GM12878 (cell line): ENCODE measurements around the gene OR4E2. TPM values are rescaled to one million over a fixed set of nuclear protein-coding genes. Genes with fewer than 3 reads are reported as not detected.

Experiments
- ATAC-seq: fragments of 200-7000 bp; cut with Tn5 transposase; 3 replicates; pipeline ENCODE4 v1.9.1; 2020; ENCODE audit warnings: mild to moderate bottlenecking, moderate library complexity
- Bru-seq: library from RNA; stranded (reverse); fragments of 400-500 nt; gene quantifications from one replicate; lab custom pipeline; 2021; lab: Mats Ljungman, UMichigan
- BruChase-seq, 2 experiments: library from RNA; stranded (reverse); fragments of 400-500 nt; gene quantifications; one replicate each; lab custom pipeline; 2021; lab: Mats Ljungman, UMichigan
- BruUV-seq: library from RNA; stranded (reverse); fragments of 400-500 nt; replicated peaks from 2 replicates; lab custom pipeline; 2021; lab: Mats Ljungman, UMichigan
- CTCF ChIA-PET: fragments of 300-600 bp; sonication (Branson Sonifier 250); formaldehyde crosslinking; extraction: SDS; loops from one replicate; lab custom pipeline; 2021; ENCODE audit warnings: inconsistent platforms; lab: Yijun Ruan, JAX
- POLR2A ChIA-PET: fragments of 350-600 bp; formaldehyde crosslinking; extraction: SDS; loops from one replicate; lab custom pipeline; 2021; ENCODE audit warnings: inconsistent platforms; lab: Charles Lee
- RAD21 ChIA-PET: fragments of 300-600 bp; sonication (Branson Sonifier 250); formaldehyde crosslinking; loops from one replicate; lab custom pipeline; 2023; ENCODE audit warnings: antibody characterized with exemption; ENCODE audit not compliant: unreplicated experiment; lab: Charles Lee
- SMC1A ChIA-PET: fragments of 300-600 bp; sonication (Branson Sonifier 250); formaldehyde crosslinking; loops from one replicate; lab custom pipeline; 2023; ENCODE audit not compliant: unreplicated experiment, uncharacterized antibody; lab: Charles Lee
- DNase-seq: peaks from one replicate; pipeline ENCODE4 v3.0.0-alpha.2; 2011; ENCODE audit warnings: low read depth, low spot score
- FAIRE-seq: peaks from 3 replicates; lab custom pipeline; 2011; peaks lifted over from hg19 to GRCh38; lab: Jason Lieb, UNC
- H2AFZ ChIP-seq: 2 replicates; pipeline ENCODE4 v1.6.0; 2011; ENCODE audit warnings: low read depth, low read length, control low read depth; ENCODE audit not compliant: control insufficient read depth
- H3K27ac ChIP-seq: 2 replicates; pipeline ENCODE4 v1.5.1; 2011; ENCODE audit warnings: control low read depth; ENCODE audit not compliant: control insufficient read depth, insufficient read depth
- H3K27me3 ChIP-seq, 2 experiments: replicated peaks in 1 of 2; 2 replicates each; pipeline versions ENCODE4 v1.6.0 to v1.6.1; 2011; ENCODE audit warnings: low read length in 1 of 2; ENCODE audit not compliant: control insufficient read depth in 2 of 2, insufficient read depth in 2 of 2
- H3K36me3 ChIP-seq, 2 experiments: 2 replicates each; pipeline ENCODE4 v1.5.1; 2011; ENCODE audit warnings: low read length in 1 of 2; ENCODE audit not compliant: control insufficient read depth in 2 of 2, insufficient read depth in 2 of 2
- H3K4me1 ChIP-seq: 2 replicates; pipeline ENCODE4 v1.6.1; 2011; ENCODE audit warnings: mild to moderate bottlenecking, low read length, moderate library complexity, mixed read lengths; ENCODE audit not compliant: control insufficient read depth, insufficient read depth
- H3K4me2 ChIP-seq: 2 replicates; pipeline ENCODE4 v1.6.0; 2011; ENCODE audit warnings: control low read depth; ENCODE audit not compliant: control insufficient read depth, insufficient read depth
- H3K4me3 ChIP-seq: fragments of 200-600 bp; sonication (generic); 2 replicates; pipeline ENCODE4 v1.5.1; 2016
- H3K79me2 ChIP-seq: 2 replicates; pipeline ENCODE4 v1.6.0; 2011; ENCODE audit warnings: low read length; ENCODE audit not compliant: control insufficient read depth, insufficient read depth
- H3K9ac ChIP-seq: 2 replicates; pipeline ENCODE4 v1.8.0; 2011; ENCODE audit warnings: low read length, control low read depth, mixed read lengths; ENCODE audit not compliant: control insufficient read depth, insufficient read depth
- H3K9me3 ChIP-seq: replicated peaks from 3 replicates; pipeline ENCODE4 v1.5.1; 2011; ENCODE audit warnings: mild to moderate bottlenecking, low read length; ENCODE audit not compliant: control insufficient read depth, insufficient read depth
- H4K20me1 ChIP-seq: 2 replicates; pipeline ENCODE4 v1.6.0; 2011; ENCODE audit not compliant: control insufficient read depth, insufficient read depth
- ATF2 ChIP-seq: IDR thresholded peaks from 2 replicates; pipeline ENCODE4 v1.6.1; 2012; ENCODE audit warnings: low read length, inconsistent platforms
- ATF7 ChIP-seq: fragments of 450-650 bp; IDR thresholded peaks from 2 replicates; pipeline ENCODE4 v1.6.1; 2016; ENCODE audit warnings: low read depth, mild to moderate bottlenecking
- BCL3 ChIP-seq: IDR thresholded peaks from 2 replicates; pipeline ENCODE4 v1.6.1; 2011; ENCODE audit warnings: borderline replicate concordance, low read depth, mild to moderate bottlenecking, moderate library complexity, low read length; ENCODE audit not compliant: insufficient read depth, poor library complexity, severe bottlenecking
- IRF4 ChIP-seq: IDR thresholded peaks from 2 replicates; pipeline ENCODE4 v1.6.1; 2011; ENCODE audit warnings: low read depth, low read length
- JUNB ChIP-seq: IDR thresholded peaks from 2 replicates; pipeline ENCODE4 v1.6.1; 2016; ENCODE audit warnings: antibody characterized with exemption, mild to moderate bottlenecking
- NBN ChIP-seq: fragments of 450-650 bp; IDR thresholded peaks from 2 replicates; pipeline ENCODE4 v1.6.1; 2016
- PAX5 ChIP-seq: IDR thresholded peaks from 2 replicates; pipeline ENCODE4 v1.6.1; 2011; ENCODE audit warnings: low read depth, low read length, borderline replicate concordance
- POLR2AphosphoS2 ChIP-seq: IDR thresholded peaks from 2 replicates; pipeline ENCODE4 v1.6.1; 2011; ENCODE audit warnings: low read depth, mild to moderate bottlenecking, low read length, improper control_type of control experiment, moderate library complexity
- RAD21 ChIP-seq: IDR thresholded peaks from 2 replicates; pipeline ENCODE4 v1.6.1; 2011; ENCODE audit warnings: mild to moderate bottlenecking, low read depth, low read length, moderate library complexity; ENCODE audit not compliant: insufficient read depth
- SIN3A ChIP-seq: IDR thresholded peaks from 2 replicates; pipeline ENCODE4 v1.6.1; 2012; ENCODE audit warnings: low read depth, low read length, improper control_type of control experiment
- WGBS: methylation state at CpG from one replicate; pipeline ENCODE4 v1.1.6; 2016; ENCODE audit warnings: low lambda C conversion rate; ENCODE audit not compliant: insufficient replicate concordance, insufficient coverage; ENCODE audit errors: missing lambda C conversion rate; 5-methylcytosine and 5-hydroxymethylcytosine counted together
- in situ Hi-C: fragments of 300-500 bp; cut with MboI; formaldehyde crosslinking; loops from 9 replicates; pipeline ENCODE4 v1.14.3; 2018; ENCODE audit warnings: mixed read lengths
- intact Hi-C: fragments of 100-400 bp; cut with micrococcal nuclease; formaldehyde crosslinking; loops from one replicate; pipeline ENCODE4 v1.14.2; 2022; ENCODE audit not compliant: unreplicated experiment
- long read RNA-seq, 2 experiments: library from polyadenylated mRNA; unstranded; transcript quantifications; one replicate each; pipeline ENCODE4 v2.0.0, GENCODE V29; 2019 to 2020
- polyA minus RNA-seq, 3 experiments: library from RNA; depleted of rRNA, polyadenylated mRNA; stranded (reverse); fragments of >200 nt; gene quantifications; 2 replicates each; pipeline ENCODE4 v1.2.3, GENCODE V29; 2011
- polyA plus RNA-seq, 11 experiments: library from polyadenylated mRNA; depleted of rRNA in 4 of 11; unstranded in 6 of 11; stranded (reverse) in 5 of 11; fragments of >200 nt; fragmentation: Nextera tagmentation in 4 of 11; fragmentation: Illumina TruSeq in 1 of 11; extraction: Ambion mirVana in 4 of 11; extraction: Trizol in 1 of 11; gene quantifications; 1 replicate in 1 of 11; 2 replicates in 10 of 11; pipeline versions ENCODE4 v1.2.1 to v1.2.3, GENCODE V29; 2011 to 2016; ENCODE audit warnings: inconsistent platforms in 2 of 11, missing spikeins in 2 of 11, low read depth in 1 of 11
- total RNA-seq, 4 experiments: library from RNA; depleted of rRNA in 3 of 4; stranded (reverse); fragments of >200 nt in 3 of 4; fragmentation: Illumina TruSeq in 1 of 4; extraction: Trizol in 1 of 4; gene quantifications; 2 replicates each; pipeline versions ENCODE4 v1.2.1 to v1.2.3, GENCODE V29; 2013 to 2021

The OR4E2 gene
- not detected in 2 replicates for total RNA-seq (2013; cell fraction: nucleolus; rRNA removed)
- not detected in 2 replicates for total RNA-seq (2014; rRNA removed)
- not detected in 2 replicates for total RNA-seq (2014; rRNA removed; fragmentation: Illumina TruSeq; extraction: Trizol)
- not detected in 2 replicates for total RNA-seq (2021)
- polyA plus RNA-seq (2011; ENCODE audit: low read depth): not detected
- not detected in 2 replicates for polyA plus RNA-seq (2011; rRNA removed)
- polyA plus RNA-seq (2011; cell fraction: cytosol; rRNA removed): not detected in 2 replicates
- 0.10 TPM in 1 of 2 replicates, not detected in the other for polyA plus RNA-seq (2011; cell fraction: nucleus; rRNA removed)
- polyA plus RNA-seq (2012): not detected in 2 replicates
- polyA plus RNA-seq (2014; fragmentation: Illumina TruSeq; extraction: Trizol): not detected in 2 replicates
- polyA plus RNA-seq (2014; fragmentation: Nextera tagmentation; extraction: Ambion mirVana): not detected
- polyA plus RNA-seq (2014; rRNA removed): not detected in 2 replicates
- polyA plus RNA-seq (2016; fragmentation: Nextera tagmentation; extraction: Ambion mirVana): not detected
- polyA minus RNA-seq (2011; rRNA and poly(A)+ RNA removed): not detected in 2 replicates
- polyA minus RNA-seq (2011; cell fraction: cytosol; rRNA and poly(A)+ RNA removed): not detected in 2 replicates
- not detected in 2 replicates for polyA minus RNA-seq (2011; cell fraction: nucleus; rRNA and poly(A)+ RNA removed)
- percentile 6 among the genes with signal in this experiment for Bru-seq, nascent RNA
- percentile 14 among the genes with signal in this experiment for BruChase-seq, experiment 1, labeled RNA remaining after a 6-hour chase
- BruChase-seq, experiment 2, labeled RNA remaining after a 2-hour chase: percentile 17 among the genes with signal in this experiment
- long read RNA-seq, experiment 1: 0 reads
- long read RNA-seq, experiment 2: 0 reads

GRCh38 chr14:21653331-21653885, at the start of gene OR4E2:
TSS of gene OR4E2 (plus strand) at chr14:21653835. CDS start at chr14:21665083, 11,248 bp downstream.
- Histone ChIP-seq H3K4me2 (no peak within 1 kb of the TSS), H3K27ac (no peak within 1 kb of the TSS), H3K9ac (no peak within 1 kb of the TSS), H3K27me3 (no peaks in the 10 kb centered on the region), H3K4me3 (no peak within 1 kb of the TSS), H3K79me2 (no peaks in the 10 kb centered on the region), H4K20me1 (no peaks in the 10 kb centered on the region), H2AFZ (no peak within 1 kb of the TSS), H3K36me3 (no peaks in the 10 kb centered on the region), H3K9me3 (no peaks in the 10 kb centered on the region), H3K4me1 (no peaks in the 10 kb centered on the region)
- TF ChIP-seq NBN (no peak), JUNB (no peak)
- CTCF ChIA-PET: no interaction called here
- DNase-seq: no peak
- WGBS: 0% methylated on average over 2 of the region's 2 CpGs
- in situ Hi-C loops (no loop called here), intact Hi-C loops (no loop called here)
- FAIRE-seq: no peak
- RAD21 ChIA-PET: no interaction called here
- BruUV-seq: no TSS peak
- POLR2A ChIA-PET: no interaction called here
- no peak for ATAC-seq
- SMC1A ChIA-PET: interaction anchor here (0.6 kb wide), 1 partner anchor 361 kb away, joined by 3 read pairs; no protein-coding TSS in a partner anchor

GRCh38 chr14:21612324-21612723, 41.3 kb upstream of the OR4E2 start:
- Histone ChIP-seq H3K4me3 (no peak overlapping the region), H4K20me1 (no peaks in the 10 kb centered on the region), H3K79me2 (no peaks in the 10 kb centered on the region), H3K27me3 (no peaks in the 10 kb centered on the region), H3K27ac (no peak overlapping the region), H3K36me3 (no peaks in the 10 kb centered on the region), H3K9me3 (no peaks in the 10 kb centered on the region), H2AFZ (no peak overlapping the region; the same call in 1 of the 2 replicates), H3K9ac (no peak overlapping the region), H3K4me1 (no peaks in the 10 kb centered on the region), H3K4me2 (no peak overlapping the region)
- ChIA-PET RAD21 (no interaction called here), POLR2A (no interaction called here), SMC1A (no interaction called here), CTCF (no interaction called here)
- intact Hi-C loops (no loop called here), in situ Hi-C loops (no loop called here)
- FAIRE-seq (no peak), ATAC-seq (peak; percentile 84), DNase-seq (peak; percentile 3)
- WGBS: 35% methylated on average over 6 of the region's 6 CpGs
- BruUV-seq: no TSS peak
- no peak for TF ChIP-seq POLR2AphosphoS2
- TF ChIP-seq ATF7: 0 out of 2 replicates have a peak, but pooled peaks have one; percentile 29
- no peak for TF ChIP-seq BCL3
- no peak for TF ChIP-seq SIN3A
- TF ChIP-seq RAD21: peak; percentile 27; the same call in 1 of the 2 replicates
- TF ChIP-seq IRF4: peak; percentile 15; the same call in 1 of the 2 replicates
- no peak for TF ChIP-seq PAX5
- TF ChIP-seq ATF2: no peak
